GM21619 (cell line): ENCODE data around the gene RAE1.
"Not testable (repeated sequence)": the region's sequence is repeated elsewhere in the genome, so short reads cannot be mapped to it uniquely, and the experiment has no call there.

ENCODE experiments used
- ATAC-seq: cut with Tn5 transposase; IDR thresholded peaks from one replicate; pipeline ENCODE4 v1.9.1; 2021; ENCODE audit not compliant: unreplicated experiment

RAE1 gene

GRCh38 chr20:57326667-57327455, 24.2 kb upstream of the RAE1 start:
- ATAC-seq, result no peak

GRCh38 chr20:57327820-57328219, 23.2 kb upstream of the RAE1 start:
- ATAC-seq, result no peak

- no peak for ATAC-seq
Observed at GRCh38 chr20:57329608-57330221, 21.3 kb upstream of the RAE1 start, which contains the start of gene SPO11. SPO11 (plus strand) TSS chr20:57329803; CDS start chr20:57329868, 65 bp downstream.

GRCh38 chr20:57330998-57331397, 20.1 kb upstream of the RAE1 start:
- ATAC-seq, result no peak

GRCh38 chr20:57332105-57333089, 18.7 kb upstream of the RAE1 start:
- ATAC-seq, result no peak

GRCh38 chr20:57335392-57335791, 15.7 kb upstream of the RAE1 start:
- ATAC-seq, result no peak

- no peak for ATAC-seq
Observed at GRCh38 chr20:57341663-57342062, 9.4 kb upstream of the RAE1 start.

GRCh38 chr20:57342829-57343228, 8.2 kb upstream of the RAE1 start:
- ATAC-seq, result no peak

GRCh38 chr20:57346477-57346876, 4.6 kb upstream of the RAE1 start:
- ATAC-seq, result no peak

- no peak for ATAC-seq
Observed at GRCh38 chr20:57347393-57347792, 3.7 kb upstream of the RAE1 start.

GRCh38 chr20:57348200-57348921, 2.7 kb upstream of the RAE1 start:
- ATAC-seq, result not testable (repeated sequence)

- ATAC-seq, result not testable (repeated sequence)
Observed at GRCh38 chr20:57348922-57349574, 2.0 kb upstream of the RAE1 start.

GRCh38 chr20:57350081-57350710, 859 bp upstream of the RAE1 start:
- ATAC-seq, result no peak

- not testable (repeated sequence) for ATAC-seq
Observed at GRCh38 chr20:57350726-57351041, 371 bp upstream of the RAE1 start.

GRCh38 chr20:57352305-57352704, 1.2 kb downstream of the RAE1 start:
- ATAC-seq, result no peak

GRCh38 chr20:57353351-57353750, 2.3 kb downstream of the RAE1 start:
- no peak for ATAC-seq

GRCh38 chr20:57361517-57361916, 10.5 kb downstream of the RAE1 start:
- ATAC-seq, result no peak

GRCh38 chr20:57364451-57364850, 13.4 kb downstream of the RAE1 start:
- ATAC-seq, result no peak

- no peak for ATAC-seq
Observed at GRCh38 chr20:57369596-57369995, 18.5 kb downstream of the RAE1 start.

- no peak for ATAC-seq
Observed at GRCh38 chr20:57370316-57370715, 19.3 kb downstream of the RAE1 start.
